Measurements from ENCODE around the gene BLOC1S1.

GRCh38 chr12:55694188-55694515 is 21.7 kb upstream of the BLOC1S1 start:
- TF ChIP-seq CTCF (IDR thresholded peaks at IDR 0.05; ENCODE audit: borderline replicate concordance, extremely low read depth, low read length, poor library complexity, severe bottlenecking) = no peak
- TF ChIP-seq EZH2 (IDR thresholded peaks at IDR 0.05; ENCODE audit: borderline replicate concordance, low read depth, low read length, severe bottlenecking) = no peak

All from DND-41 (cell line).